IPS DF 6.9 (cell line): ENCODE data around the gene PTOV1.

Source experiments
- DNase-seq: peaks from one replicate; pipeline ENCODE4 v3.0.0-alpha.2; 2013; ENCODE audit warnings: low read depth, low spot score
- H3K27ac ChIP-seq: one replicate; pipeline ENCODE4 v1.5.1; 2013; ENCODE audit warnings: low read length, control low read depth
- H3K27me3 ChIP-seq: 2 replicates; pipeline ENCODE4 v1.6.1; 2013; ENCODE audit warnings: mild to moderate bottlenecking, low read length; ENCODE audit not compliant: control insufficient read depth, insufficient read depth
- H3K36me3 ChIP-seq: 2 replicates; pipeline ENCODE4 v1.6.1; 2013; ENCODE audit warnings: low read length; ENCODE audit not compliant: control insufficient read depth, insufficient read depth
- H3K4me1 ChIP-seq: 2 replicates; pipeline ENCODE4 v1.6.1; 2013; ENCODE audit warnings: low read length; ENCODE audit not compliant: control insufficient read depth, insufficient read depth
- H3K4me3 ChIP-seq: 2 replicates; pipeline ENCODE4 v1.5.1; 2013; ENCODE audit warnings: mild to moderate bottlenecking, low read length
- H3K9me3 ChIP-seq: 2 replicates; pipeline ENCODE4 v1.6.1; 2013; ENCODE audit warnings: low read length, inconsistent platforms; ENCODE audit not compliant: control insufficient read depth, insufficient read depth
- WGBS: extraction: QIAGEN DNeasy Blood & Tissue Kit; methylation state at CpG from one replicate; pipeline ENCODE4 v1.1.7; 2013; ENCODE audit warnings: mixed read lengths, missing lambda C conversion rate; ENCODE audit not compliant: insufficient read length, insufficient coverage; 5-methylcytosine and 5-hydroxymethylcytosine counted together

PTOV1 gene

GRCh38 chr19:49869009-49869483 is 18.1 kb downstream of the PTOV1 start:
- DNase-seq, result no peak
- Histone ChIP-seq H3K4me1 (0 out of 2 replicates have a peak, but pooled peaks cover 1% of the 10 kb centered on the region), H3K4me3 (peak overlapping the region; percentile 15; the same call in 1 of the 2 replicates), H3K9me3 (no peaks in the 10 kb centered on the region), H3K36me3 (peaks cover 4% of the 10 kb centered on the region), H3K27me3 (no peaks in the 10 kb centered on the region), H3K27ac (no peak overlapping the region)
- WGBS, result no CpG with 5 or more reads among the region's 15 CpGs

- 0 out of 2 replicates have a peak, but pooled peaks cover 1% of the 10 kb centered on the region for H3K4me1 ChIP-seq
- no CpG with 5 or more reads among the region's 67 CpGs for WGBS
Measured at GRCh38 chr19:49869484-49870308, 18.7 kb downstream of the PTOV1 start.

GRCh38 chr19:49870309-49870901 is 19.4 kb downstream of the PTOV1 start:
- Histone ChIP-seq H3K27ac (no peak overlapping the region), H3K4me3 (peak overlapping the region; percentile 60; the same call in 1 of the 2 replicates), H3K9me3 (no peaks in the 10 kb centered on the region), H3K36me3 (no peaks in the 10 kb centered on the region), H3K27me3 (no peaks in the 10 kb centered on the region), H3K4me1 (0 out of 2 replicates have a peak, but pooled peaks cover 3% of the 10 kb centered on the region)
- no CpG with 5 or more reads among the region's 15 CpGs for WGBS
- DNase-seq, result no peak

More at GRCh38 chr19:49869484-49870308, 18.7 kb downstream of the PTOV1 start:
- no peak for DNase-seq
- Histone ChIP-seq H3K9me3 (no peaks in the 10 kb centered on the region), H3K27ac (no peak overlapping the region), H3K36me3 (no peaks in the 10 kb centered on the region), H3K4me3 (peak overlapping the region; percentile 60; the same call in 1 of the 2 replicates), H3K27me3 (no peaks in the 10 kb centered on the region)

- DNase-seq, result no peak
- Histone ChIP-seq H3K36me3 (no peaks in the 10 kb centered on the region), H3K4me1 (0 out of 2 replicates have a peak, but pooled peaks cover 2% of the 10 kb centered on the region), H3K27me3 (no peaks in the 10 kb centered on the region), H3K9me3 (no peaks in the 10 kb centered on the region), H3K27ac (no peak overlapping the region), H3K4me3 (no peak overlapping the region)
- WGBS, result no CpG with 5 or more reads among the region's 17 CpGs
Measured at GRCh38 chr19:49871349-49871985, 20.5 kb downstream of the PTOV1 start.

- Histone ChIP-seq H3K4me1 (0 out of 2 replicates have a peak, but pooled peaks cover 2% of the 10 kb centered on the region), H3K27ac (no peak overlapping the region), H3K36me3 (no peaks in the 10 kb centered on the region), H3K4me3 (no peak overlapping the region), H3K9me3 (no peaks in the 10 kb centered on the region), H3K27me3 (no peaks in the 10 kb centered on the region)
- no CpG with 5 or more reads among the region's 27 CpGs for WGBS
- no peak for DNase-seq
Measured at GRCh38 chr19:49872245-49873128, 21.5 kb downstream of the PTOV1 start.

- Histone ChIP-seq H3K36me3 (no peaks in the 10 kb centered on the region), H3K27me3 (no peaks in the 10 kb centered on the region), H3K4me3 (no peak overlapping the region), H3K27ac (no peak overlapping the region), H3K4me1 (0 out of 2 replicates have a peak, but pooled peaks cover 2% of the 10 kb centered on the region), H3K9me3 (no peaks in the 10 kb centered on the region)
- WGBS, result no CpG with 5 or more reads among the region's 29 CpGs
- no peak for DNase-seq
Measured at GRCh38 chr19:49873129-49873521, 22.2 kb downstream of the PTOV1 start.

GRCh38 chr19:49873834-49874233 is 22.9 kb downstream of the PTOV1 start:
- no CpG with 5 or more reads among the region's 10 CpGs for WGBS
- no peak overlapping the region for H3K27ac ChIP-seq
- H3K36me3 ChIP-seq, result no peaks in the 10 kb centered on the region
- no peaks in the 10 kb centered on the region for H3K27me3 ChIP-seq
- H3K4me3 ChIP-seq, result no peak overlapping the region
- H3K4me1 ChIP-seq, result peaks cover 3% of the 10 kb centered on the region; the same call in 1 of the 2 replicates
- no peaks in the 10 kb centered on the region for H3K9me3 ChIP-seq
- no peak for DNase-seq

- H3K4me3 ChIP-seq, result no peak overlapping the region
- no peaks in the 10 kb centered on the region for H3K27me3 ChIP-seq
- no peak overlapping the region for H3K27ac ChIP-seq
- no CpG with 5 or more reads among the region's 11 CpGs for WGBS
- no peaks in the 10 kb centered on the region for H3K9me3 ChIP-seq
- DNase-seq, result no peak
- H3K36me3 ChIP-seq, result no peaks in the 10 kb centered on the region; the same call in 1 of the 2 replicates
- peaks cover 5% of the 10 kb centered on the region; the same call in 1 of the 2 replicates for H3K4me1 ChIP-seq
Measured at GRCh38 chr19:49874503-49875157, 23.7 kb downstream of the PTOV1 start.

- peaks cover 5% of the 10 kb centered on the region; the same call in 1 of the 2 replicates for H3K4me1 ChIP-seq
- H3K9me3 ChIP-seq, result no peaks in the 10 kb centered on the region
- no peak overlapping the region for H3K27ac ChIP-seq
- DNase-seq, result no peak
- H3K4me3 ChIP-seq, result no peak overlapping the region; the same call in 1 of the 2 replicates
- no CpG with 5 or more reads among the region's 4 CpGs for WGBS
- no peaks in the 10 kb centered on the region for H3K27me3 ChIP-seq
- peaks cover under 1% of the 10 kb centered on the region; the same call in 1 of the 2 replicates for H3K36me3 ChIP-seq
Measured at GRCh38 chr19:49875177-49875576, 24.2 kb downstream of the PTOV1 start.
